Measurements from ENCODE around the gene SARDH.
"Not testable (repeated sequence)": the region's sequence is repeated elsewhere in the genome, so short reads cannot be mapped to it uniquely, and the experiment has no call there.

SARDH gene

DNA sequence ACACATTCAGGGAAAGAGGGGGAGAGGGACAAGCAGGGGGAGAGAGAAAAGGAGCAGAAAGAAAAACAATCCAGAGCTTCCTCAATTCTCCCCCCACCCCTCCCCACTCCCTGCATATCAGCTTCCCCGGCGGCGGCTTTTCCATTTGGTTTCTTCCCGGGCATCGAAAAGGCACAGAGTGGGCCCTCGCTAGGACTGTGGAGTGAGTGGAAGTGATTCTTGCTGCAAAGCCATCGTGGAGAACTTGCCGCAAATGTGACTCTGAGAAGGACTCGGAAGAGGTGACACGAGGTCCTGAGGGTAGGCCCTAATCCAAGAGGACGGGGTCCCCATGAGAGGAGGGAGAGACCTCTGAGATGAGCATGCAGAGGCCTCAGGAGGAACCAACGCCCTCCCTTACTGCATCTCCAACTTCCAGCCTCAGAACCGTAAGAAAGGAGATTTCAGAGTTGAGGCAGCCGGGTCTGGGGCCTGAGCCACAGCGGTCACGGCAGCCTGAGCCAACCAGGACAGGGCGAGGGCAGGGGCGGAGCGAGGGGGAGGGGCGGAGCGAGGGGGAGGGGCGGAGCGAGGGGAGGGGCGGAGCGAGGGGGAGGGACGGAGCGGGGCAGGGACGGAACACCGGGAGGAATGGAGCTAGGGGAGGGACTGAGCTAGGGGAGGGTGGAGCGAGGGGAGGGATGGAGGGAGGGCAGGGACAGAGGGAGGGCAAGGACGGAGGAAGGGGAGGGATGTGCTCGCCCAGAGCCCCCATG lies 21.2 kb upstream of the SARDH start:
- no peak for DNase-seq

DNA sequence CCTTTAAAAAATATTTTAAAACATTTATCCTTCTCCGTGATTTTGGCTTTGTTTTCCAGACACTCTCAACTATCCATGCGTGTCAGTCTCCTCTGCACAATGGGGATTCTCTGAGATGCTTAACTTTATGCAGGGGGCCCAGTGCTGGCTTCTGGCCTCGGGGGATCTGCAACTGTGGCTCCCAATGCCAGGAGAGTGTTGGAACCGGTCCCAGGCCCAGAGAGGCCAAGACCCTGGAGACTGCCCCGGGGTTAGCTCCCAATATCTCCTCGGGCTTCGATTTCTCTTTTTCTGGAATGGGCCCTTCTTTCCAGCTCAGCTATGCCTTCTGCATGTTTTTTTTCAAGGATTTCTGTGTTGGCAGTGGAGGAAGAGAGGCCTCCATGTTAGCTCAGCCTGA lies 20.1 kb upstream of the SARDH start:
- no peak for DNase-seq

DNA sequence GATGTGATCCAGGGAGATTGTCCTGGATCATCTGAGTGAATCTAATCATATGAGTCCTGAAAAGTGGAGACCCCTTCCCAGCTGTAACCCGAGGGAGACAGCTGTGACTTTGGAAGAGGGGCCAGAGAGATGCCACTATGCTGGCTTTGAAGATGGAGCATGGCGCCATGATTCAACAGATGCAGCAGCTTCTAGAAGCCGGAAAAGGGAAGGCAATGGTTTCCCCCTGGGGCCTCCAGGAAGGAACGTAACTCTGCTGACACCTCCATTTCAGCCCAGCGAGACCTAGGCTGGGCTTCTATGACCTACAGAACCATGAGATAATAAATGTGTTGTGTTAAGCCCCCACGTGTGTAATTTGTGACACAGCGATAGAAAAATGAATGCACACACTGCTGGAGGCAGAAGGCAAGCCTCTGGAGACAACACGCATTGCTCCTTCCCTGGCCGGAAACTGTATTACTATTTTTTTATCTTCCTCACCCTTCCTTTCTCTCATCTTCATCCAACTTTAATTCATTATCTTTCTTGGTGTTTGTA lies 16.6 kb upstream of the SARDH start:
- DNase-seq, result no peak

DNA sequence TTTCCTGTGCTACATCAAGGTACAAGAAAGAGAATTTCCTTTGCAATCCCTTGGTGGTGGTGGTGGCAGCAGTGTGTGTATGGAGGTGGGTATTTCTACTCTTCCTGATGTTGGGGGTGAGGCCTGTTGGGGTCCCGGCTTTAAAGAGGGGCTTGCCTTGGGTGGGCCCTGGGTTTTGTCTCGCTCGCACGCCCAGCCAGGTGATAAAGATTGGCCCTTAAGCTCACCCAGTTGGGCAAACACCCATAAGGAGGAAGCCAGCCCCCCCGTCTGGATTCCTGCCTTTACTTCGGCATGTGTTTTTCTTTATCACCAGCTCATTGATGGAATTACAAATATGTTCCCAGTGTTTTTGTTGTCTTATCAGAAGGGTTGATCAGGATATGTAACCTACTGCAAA lies 16.0 kb upstream of the SARDH start:
- DNase-seq, result no peak

DNA sequence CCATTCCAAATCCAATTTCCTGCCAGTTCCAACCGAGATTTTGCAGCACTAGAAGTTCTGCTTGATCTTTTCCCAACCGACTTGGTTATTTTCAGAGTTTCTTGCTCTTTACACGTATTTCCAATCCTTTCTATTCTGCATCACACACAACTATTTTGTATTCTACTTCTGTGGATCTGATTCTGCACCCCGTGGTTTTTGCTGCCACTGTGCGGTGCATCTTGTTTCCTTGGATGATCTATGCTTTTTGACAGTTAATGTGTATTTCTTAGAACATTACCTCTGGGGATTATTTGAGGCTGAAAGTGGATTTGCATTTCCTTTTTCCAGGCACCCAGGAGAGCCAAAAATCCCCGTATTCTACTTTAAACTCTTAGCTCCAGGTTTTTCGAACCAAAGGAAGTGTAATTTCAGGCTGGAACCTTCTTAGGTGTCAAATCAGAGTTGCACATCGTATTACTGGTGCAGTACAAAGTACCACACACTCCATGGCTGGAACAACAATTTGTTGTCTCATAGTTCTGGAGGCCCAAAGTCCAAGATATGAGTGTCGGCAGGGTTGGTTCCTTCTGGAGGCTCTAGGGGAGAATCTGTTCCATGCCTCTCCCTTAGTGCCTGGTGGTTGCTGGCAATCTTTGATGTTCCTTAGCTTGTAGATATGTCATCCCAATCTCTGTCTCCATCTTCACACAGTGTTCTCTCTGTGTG lies 14.7 kb upstream of the SARDH start:
- no peak for DNase-seq

DNA sequence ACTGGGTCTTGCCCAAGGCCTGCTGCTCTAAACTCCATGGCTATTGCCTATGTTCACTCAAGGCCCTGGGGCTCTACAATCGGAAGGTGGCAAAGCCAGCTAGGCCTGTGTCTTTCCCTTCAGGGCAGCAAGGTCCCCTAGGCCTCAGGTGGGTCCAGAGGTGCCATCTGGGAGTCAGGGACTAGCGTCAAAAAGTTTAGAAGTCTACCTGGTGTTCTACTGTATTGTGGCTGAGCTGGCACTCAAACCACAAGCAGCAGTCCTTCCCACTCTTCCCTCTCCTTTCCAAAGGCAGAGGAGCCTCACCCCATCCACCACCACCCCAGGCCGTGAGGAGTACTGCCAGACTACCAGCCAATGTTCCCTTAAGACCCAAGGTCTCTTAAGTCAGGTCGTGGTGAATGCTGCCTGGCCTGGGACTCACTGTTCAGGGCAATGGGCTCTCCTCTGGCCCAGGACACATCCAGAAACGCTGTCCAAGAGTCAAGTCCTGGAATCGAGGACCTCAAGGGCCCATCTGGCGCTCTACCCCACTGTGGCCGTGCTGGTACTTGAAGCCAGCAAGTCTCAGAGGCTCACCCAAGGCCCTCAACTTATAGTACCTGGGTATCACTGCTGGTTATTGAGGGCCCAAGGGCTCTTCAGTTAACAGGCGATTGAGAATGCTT lies 13.0 kb upstream of the SARDH start:
- no peak for DNase-seq

DNA sequence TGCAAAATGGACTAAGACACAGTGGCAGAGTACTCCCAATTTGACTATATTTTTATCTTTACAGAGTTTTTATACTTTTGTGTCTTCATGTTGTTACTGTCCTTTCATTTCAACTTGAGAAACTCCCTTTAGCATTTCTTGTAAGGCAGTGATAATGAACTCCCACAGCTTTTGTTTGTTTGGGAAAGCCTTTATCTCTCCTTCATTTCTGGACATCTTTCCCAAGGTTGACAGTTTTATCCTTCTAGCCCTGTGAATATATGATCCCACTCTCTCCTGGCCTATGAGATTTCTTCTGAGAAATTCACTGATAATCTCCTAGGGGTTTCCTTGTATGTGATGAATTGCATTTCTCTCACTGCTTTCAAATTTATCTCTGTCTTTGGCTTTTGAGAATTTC lies 9.2 kb upstream of the SARDH start:
- DNase-seq, result no peak

DNA sequence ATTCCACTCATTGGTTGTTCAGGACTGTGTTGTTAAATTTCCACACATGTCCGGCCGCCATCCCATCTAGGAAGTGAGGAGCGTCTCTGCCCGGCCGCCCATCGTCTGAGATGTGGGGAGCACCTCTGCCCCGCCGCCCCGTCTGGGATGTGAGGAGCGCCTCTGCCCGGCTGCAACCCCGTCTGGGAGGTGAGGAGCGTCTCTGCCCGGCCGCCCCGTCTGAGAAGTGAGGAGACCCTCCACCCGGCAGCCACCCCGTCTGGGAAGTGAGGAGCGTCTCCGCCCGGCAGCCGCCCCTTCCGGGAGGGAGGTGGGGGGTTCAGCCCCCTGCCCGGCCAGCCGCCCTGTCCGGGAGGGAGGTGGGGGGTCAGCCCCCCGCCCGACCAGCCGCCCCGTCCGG lies 6.4 kb upstream of the SARDH start:
- DNase-seq, result not testable (repeated sequence)

DNA sequence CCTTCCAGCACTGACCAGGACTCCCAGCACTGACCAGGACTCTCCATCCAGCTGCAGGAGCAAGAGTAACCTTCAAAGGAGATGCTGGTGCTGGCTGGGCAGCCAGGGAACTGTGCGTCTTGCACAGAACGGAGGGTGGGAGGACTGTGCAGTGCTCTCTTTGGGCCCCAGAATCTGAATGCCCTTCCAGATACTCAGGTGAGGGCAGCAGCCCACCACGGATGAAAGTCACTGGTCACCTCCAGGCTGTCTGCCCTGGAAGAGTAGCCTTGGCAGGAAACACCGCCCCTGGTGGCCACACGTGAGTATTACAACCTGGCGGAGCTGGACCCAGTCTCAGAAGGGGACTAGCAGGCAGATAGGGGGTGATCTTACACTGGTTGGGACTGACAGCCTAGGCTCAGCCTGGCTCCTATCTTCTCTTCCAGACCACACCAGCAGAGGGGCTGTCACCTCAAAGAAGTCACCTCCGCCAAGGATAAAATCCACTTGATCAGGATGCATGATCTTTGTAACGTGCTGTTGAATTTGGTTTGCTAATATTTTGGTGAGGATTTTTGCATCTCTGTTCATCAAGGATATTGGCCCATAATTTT lies 4.8 kb upstream of the SARDH start:
- DNase-seq, result peak; percentile 63 to 69

DNA sequence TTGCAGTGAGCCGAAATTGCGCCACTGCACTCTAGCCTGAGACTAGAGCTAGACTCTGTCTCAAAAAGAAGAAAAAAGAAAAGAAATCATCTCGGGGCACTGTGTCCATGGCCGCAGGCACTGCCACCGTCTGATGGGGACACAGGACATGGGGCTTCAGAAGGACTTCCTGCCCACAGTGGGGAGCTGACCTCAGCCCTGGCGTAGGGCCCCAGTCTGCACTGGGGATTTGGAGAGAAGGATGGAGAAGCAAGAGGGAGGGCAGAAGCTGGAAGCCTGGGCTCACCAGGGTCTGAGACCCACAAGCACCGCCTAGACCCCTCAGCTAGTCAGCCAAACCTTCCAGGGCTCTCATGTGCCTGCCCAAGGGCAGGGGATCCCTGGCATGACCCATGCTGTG lies 4.1 kb upstream of the SARDH start:
- no peak for DNase-seq

DNA sequence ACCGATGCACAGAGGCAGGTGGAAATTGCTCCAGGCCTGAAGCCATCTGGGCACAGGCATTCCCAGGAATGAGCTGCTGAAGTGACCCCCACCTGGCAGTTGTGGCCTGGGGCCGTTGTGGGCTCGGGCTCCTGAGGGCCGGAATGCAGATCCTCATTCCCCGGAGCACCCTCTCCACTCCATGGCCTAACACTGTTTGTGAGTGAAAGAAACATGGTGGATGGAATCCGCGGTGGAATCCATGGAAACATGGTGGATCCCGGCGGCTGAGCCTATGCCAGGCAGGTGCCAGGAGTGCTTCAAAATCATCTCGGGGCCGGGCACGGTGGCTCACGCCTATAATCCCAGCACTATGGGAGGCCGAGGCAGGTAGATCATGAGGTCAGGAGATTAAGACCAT lies 3.6 kb upstream of the SARDH start:
- no peak for DNase-seq

DNA sequence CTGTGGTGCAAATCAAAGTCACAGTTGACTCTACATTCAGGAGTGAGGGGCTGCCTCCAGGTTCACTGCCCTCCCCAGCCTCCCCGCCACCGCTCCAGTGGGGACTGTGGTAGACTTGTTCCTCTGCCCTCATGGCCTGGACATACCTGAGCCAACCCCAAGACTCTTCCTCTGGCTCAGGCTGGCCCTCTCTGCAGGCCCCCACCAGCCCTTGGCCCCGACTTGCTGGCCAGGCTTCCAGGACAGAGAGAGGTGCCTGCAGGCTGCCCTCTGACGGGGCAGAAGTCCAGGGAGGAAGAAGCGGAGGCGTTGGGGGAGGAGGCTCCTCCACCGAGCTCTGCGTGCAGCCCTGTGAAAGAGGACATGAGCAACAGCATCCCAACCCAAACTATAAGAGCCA lies 2.8 kb upstream of the SARDH start:
- no peak for DNase-seq

DNA sequence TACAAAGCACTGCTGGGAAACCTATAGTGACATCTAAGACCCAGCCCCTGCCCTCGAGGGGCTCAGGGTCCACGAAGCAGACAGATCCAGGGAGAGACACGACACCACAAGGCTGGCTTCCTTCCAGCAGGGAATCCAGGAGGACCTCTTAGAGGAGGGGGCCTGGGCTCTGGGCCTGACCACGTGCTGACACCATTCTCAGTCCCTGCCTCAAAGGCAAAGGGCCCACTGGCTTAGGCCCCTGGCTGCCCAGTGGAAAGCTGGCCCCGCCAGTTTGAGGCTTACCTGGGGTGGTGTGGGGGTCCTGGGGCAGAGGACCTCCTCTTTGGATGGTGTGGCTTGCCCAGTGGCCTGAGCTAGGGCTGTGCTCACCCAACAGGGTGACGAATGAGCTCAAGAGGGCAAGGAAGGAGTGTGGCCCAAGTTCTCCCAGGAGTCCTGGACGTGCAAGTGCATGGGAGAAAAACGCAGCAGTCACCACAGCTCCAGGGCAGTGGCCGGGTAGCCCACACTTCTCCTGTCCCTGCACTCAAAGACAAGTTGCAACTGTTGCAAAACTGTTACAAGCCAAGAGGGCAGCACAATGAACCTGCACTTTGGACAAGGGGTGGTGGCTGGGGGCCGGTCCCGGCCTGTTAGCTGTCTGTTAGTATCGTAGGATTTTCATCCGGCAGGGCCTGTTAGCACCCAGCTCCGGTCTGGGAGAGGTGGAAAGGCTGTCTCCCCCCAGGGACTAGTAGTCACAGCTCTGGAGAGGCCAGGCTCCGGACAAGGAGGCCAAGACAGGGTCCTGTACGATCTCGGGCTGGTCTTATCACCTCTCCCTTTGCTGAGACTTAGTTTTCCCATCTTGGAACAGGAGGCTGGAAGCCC lies 1.5 kb upstream of the SARDH start:
- no peak for DNase-seq

DNA sequence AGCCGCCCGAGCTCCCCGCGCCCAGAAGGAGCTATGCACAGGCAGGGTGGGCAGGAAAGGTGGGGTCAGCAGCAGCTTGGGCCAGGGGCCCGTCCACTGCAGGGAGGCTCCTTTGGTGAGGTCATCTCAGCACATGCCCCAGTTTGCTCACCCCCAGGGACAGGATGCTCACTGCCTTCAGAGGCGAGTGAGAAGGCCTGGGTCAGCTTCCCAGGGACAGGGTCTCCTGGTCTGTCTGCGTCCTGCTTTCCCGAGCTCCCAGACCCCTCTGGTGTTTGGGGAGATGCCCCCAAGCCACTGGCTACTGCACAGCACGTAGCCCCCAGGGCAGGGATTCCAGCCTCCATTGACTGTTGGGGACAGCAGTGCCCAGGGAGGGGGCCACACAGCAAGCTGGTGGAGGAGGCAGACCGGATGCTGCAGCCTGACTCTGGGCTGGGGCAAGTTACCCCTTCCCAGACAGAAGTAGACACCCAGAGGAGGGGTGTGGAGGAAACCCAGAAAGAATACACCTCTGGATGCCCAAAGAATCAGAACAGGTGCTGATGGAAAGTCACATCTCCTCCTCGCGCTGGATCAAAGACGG lies 581 bp upstream of the SARDH start:
- DNase-seq, result no peak

DNA sequence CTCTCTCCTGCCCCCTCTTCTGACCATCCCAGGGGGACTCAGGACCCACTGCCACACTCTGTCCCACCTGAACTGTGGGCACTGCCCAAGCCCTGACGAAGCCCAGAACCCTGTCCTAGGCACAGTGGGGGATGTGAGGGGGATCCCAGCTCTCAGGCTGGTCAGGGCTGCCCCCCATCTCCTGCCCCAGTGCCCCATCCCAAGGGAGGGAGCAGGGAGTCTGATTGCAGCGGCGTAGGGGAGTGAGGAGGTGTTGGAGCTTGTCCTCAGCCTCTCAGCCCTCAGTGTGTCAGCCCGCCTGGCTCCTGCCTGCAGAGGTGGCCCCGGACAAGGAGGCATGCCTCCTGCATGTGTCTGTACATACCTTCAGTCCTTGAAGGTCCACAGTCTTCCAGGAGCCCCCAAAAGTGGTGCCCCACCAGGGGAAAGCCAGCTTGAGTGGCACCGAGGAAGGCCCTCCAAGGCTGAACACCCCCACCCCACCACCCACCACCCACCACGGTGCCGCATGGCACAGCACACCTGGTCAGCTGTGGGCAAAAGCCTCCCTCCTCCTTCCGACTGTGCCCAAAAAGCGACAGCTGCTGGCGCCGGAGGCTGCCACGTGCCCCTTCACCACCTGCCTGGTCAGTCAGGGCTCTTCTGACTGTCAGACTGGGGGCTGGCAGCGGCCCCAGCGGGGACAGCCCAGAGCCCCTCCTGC lies 930 bp downstream of the SARDH start:
- no peak for DNase-seq

DNA sequence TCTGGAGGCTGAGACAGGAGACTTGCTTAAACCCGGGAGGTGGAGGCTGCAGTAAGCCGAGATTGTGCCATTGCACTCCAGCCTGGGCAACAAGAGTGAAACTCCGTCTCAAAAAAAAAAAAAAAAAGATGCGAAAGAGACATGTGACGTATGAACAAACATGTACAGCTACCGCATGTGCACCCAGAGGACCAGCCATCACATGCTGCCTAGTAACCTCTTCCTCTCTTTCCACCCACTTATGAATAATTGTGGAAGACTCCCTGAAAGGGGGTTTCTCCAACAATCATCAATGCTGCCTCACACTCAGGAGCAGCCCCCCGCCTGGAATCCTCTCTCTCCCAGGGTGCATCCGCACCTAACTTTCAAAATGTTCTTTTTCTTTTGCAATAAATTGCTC lies 2.2 kb downstream of the SARDH start:
- DNase-seq, result no peak

DNA sequence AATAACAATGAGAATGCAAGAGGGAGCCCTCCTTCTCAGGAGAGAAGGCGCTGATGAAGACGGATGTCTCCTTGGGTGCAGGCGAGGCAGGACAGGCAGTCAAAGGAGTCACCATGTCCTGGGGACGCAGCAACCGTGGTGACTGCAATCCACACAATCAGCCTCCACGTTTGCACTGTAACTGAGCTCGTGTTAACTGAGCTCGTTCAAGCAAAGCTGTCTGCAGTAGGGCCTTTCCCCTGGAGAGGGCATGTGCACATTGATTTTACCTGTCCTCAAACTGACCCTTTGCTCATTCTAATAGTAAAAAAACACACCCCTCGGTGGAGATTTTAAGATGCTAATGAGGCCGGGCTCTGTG lies 2.8 kb downstream of the SARDH start:
- no peak for DNase-seq

DNA sequence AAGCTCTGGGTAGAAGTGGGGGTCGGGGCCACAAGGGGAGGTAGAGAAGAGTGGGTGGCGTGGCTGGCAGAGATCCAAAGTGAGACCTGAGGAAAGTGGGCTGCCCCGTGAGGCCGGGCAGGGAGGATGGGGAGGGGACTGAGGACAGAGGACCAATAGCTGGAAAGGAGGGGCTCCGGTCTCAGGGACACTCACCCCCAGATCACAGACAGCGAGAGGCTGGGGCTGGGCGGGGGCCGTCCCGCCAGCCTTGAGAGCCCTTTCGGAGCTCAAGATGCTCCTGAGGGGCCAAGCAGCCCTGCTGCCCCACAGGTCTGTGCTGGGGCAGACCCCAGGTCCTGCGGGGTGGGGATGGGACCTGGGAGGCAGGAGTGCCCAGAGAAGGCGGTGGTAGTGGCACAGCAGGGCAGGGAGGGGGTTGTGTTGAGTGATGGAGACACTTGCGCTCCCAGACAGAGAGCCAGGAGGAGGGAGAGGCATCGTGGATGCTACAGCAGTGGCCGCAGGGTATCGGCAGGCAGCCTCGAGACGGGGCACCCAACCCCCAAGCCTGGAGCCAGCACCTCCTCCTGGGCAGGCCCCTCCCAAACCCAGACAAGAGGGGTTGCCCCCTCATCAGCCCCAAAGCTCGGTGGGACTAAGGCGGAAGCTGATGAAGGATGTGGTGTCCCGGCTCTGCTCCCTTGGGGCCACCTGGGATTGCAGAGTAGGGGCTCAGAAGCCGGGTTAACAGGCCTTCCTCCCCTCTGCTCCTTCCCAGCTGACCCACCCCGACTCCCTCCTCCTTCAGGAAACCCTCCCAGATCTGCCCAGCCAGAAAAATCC lies 3.4 kb downstream of the SARDH start:
- no peak for DNase-seq

DNA sequence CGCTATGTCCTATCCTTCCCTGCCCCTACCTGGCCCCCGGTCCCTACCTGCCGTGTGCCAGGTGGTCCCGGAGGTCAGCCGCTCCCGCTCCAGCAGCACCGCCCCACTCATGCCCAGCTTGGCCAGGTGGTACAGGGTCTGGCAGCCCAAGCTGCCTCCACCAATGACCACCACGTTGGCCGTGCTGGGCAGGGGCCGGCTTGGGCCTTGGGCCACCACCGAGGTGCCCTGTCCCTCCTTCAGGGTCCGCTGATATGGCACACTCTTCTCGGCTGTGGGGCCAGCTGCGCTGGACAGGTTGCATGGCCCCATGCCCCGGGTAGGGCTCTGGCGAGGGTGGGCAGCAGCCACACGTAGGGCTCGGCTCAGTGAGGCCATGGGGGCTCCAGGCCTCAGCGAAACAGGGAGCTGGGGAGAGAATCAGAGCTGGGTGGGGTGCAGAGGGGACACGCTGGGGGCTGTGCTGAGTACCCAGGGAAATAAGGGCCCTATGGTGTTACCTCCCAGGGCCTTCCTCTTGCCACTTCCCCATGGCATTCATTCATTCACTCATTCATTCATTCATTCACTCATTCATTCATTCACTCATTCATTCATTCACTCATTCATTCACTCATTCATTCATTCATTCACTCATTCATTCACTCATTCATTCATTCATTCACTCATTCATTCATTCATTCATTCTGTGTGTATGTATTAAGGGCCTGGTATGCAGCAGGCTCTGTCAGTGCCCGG lies 4.2 kb downstream of the SARDH start:
- no peak for DNase-seq

DNA sequence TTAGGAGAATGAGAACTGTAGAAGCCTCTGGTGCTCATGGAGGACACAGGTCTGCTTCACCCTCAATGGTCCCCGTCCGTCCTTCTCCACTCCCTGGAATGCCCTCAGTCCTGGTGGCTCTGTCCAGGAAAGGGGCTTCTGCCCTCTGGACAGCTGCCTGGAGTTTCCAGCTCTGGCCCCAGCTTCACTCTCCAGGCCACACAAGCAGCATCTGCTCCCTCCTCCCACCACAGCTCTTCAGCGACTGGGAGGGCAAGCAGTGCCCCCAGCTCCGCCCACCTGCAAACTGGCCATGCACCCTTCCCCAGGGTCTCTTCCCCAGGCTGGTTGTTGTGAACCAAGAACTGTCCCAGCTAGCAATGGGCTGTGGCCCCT lies 4.7 kb downstream of the SARDH start:
- no peak for DNase-seq
